Left ventricle myocardium inferior (tissue), 1 donor: ENCODE measurements around the gene C2orf92. TPM values are rescaled to one million over a fixed set of nuclear protein-coding genes. Genes with fewer than 3 reads are reported as not detected.
A peak's percentile ranks its signal among the peaks of the same experiment; 100 is the strongest.

Experiments used
- DNase-seq: peaks from one replicate; pipeline ENCODE4 v3.0.0-alpha.2; 2020
- H3K27ac ChIP-seq: fragments of 200-600 bp; replicated peaks from 2 replicates; pipeline ENCODE4 v1.8.0; 2021
- H3K27me3 ChIP-seq: fragments of 200-600 bp; 2 replicates; pipeline ENCODE4 v1.8.0; 2021; ENCODE audit warnings: low read depth
- H3K36me3 ChIP-seq: fragments of 200-600 bp; 2 replicates; pipeline ENCODE4 v1.8.0; 2021
- H3K4me1 ChIP-seq: fragments of 200-600 bp; 2 replicates; pipeline ENCODE4 v1.8.0; 2021
- H3K4me3 ChIP-seq: fragments of 200-600 bp; 2 replicates; pipeline ENCODE4 v1.8.0; 2021; ENCODE audit warnings: mild to moderate bottlenecking, moderate library complexity
- H3K9me3 ChIP-seq: fragments of 200-600 bp; replicated peaks from 2 replicates; pipeline ENCODE4 v1.8.0; 2021
- intact Hi-C: fragments of 100-400 bp; cut with micrococcal nuclease; formaldehyde crosslinking; loops from one replicate; pipeline ENCODE4 v1.11.0; 2022
- total RNA-seq: library from RNA; stranded (reverse); fragmentation: NEBNext Ultra II Directional; extraction: Animal tissue kit (Norgen Biotek cat#: 25700); gene quantifications from one replicate; pipeline ENCODE4 v1.2.1, GENCODE V29; 2021
- TF ChIP-seq, protein P1 (sequence below): fragments of 200-600 bp; IDR thresholded peaks from 2 replicates; pipeline ENCODE4 v1.8.0; 2021; ENCODE audit warnings: antibody characterized with exemption, mild to moderate bottlenecking, borderline replicate concordance
- donor health status: DM: no; HTN: yes; CAD: no; lungs with severe emphysema.

The C2orf92 gene
- total RNA-seq, 1 donor from 2014 or later = 1.8 TPM

DNA sequence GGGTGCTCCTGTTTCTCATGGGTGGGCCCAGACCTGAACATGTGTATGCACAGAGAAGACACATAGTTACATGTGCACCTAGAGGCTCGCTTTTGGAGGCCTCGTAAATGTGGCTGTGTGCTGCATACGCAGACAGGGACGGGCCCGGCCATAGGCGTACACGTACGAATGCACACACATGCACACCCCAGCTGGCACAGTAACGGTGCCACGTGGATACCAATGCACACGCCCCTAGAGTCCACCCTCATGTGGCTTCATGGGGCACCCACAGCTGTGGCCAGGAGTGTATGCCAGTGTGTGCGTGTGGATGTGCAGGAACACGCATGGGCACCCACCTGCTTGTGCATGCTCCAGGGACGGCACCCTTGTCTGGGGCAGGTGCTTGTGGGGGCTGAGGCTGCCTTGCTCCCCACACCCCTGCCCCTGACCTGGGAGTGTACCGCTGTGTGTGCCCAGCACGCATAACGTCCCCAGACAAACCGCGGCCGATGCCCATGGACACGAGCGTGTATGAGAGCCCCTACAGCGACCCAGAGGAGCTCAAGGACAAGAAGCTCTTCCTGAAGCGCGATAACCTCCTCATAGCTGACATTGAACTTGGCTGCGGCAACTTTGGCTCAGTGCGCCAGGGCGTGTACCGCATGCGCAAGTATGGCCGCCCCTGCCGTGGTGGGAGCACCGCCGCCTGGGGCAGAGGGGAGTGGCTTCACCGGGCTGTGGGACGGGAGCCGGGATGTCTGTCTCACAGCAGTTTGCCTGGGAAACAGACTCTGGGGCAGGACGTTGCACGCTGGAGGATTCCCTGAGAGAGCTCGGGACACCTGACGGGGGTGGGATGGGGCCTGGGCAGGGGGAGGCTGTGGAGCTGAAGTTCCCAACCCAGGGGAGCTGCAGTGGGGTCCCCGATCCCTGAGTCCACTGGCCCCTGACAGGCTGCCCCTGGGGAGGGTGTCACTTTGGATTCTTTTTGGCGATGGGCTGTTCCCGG lies 64.8 kb downstream of the C2orf92 start:
- no peaks in the 10 kb centered on the region for H3K4me1 ChIP-seq
- peaks cover 14% of the 10 kb centered on the region for H3K9me3 ChIP-seq
- H3K27ac ChIP-seq = no peak overlapping the region
- peak; percentile 13 for DNase-seq
- no peaks in the 10 kb centered on the region for H3K36me3 ChIP-seq
- TF ChIP-seq, protein P1, sequence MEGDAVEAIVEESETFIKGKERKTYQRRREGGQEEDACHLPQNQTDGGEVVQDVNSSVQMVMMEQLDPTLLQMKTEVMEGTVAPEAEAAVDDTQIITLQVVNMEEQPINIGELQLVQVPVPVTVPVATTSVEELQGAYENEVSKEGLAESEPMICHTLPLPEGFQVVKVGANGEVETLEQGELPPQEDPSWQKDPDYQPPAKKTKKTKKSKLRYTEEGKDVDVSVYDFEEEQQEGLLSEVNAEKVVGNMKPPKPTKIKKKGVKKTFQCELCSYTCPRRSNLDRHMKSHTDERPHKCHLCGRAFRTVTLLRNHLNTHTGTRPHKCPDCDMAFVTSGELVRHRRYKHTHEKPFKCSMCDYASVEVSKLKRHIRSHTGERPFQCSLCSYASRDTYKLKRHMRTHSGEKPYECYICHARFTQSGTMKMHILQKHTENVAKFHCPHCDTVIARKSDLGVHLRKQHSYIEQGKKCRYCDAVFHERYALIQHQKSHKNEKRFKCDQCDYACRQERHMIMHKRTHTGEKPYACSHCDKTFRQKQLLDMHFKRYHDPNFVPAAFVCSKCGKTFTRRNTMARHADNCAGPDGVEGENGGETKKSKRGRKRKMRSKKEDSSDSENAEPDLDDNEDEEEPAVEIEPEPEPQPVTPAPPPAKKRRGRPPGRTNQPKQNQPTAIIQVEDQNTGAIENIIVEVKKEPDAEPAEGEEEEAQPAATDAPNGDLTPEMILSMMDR = no peak
- H3K27me3 ChIP-seq = no peaks in the 10 kb centered on the region
- intact Hi-C loops = no loop called here
- H3K4me3 ChIP-seq = no peak overlapping the region

DNA sequence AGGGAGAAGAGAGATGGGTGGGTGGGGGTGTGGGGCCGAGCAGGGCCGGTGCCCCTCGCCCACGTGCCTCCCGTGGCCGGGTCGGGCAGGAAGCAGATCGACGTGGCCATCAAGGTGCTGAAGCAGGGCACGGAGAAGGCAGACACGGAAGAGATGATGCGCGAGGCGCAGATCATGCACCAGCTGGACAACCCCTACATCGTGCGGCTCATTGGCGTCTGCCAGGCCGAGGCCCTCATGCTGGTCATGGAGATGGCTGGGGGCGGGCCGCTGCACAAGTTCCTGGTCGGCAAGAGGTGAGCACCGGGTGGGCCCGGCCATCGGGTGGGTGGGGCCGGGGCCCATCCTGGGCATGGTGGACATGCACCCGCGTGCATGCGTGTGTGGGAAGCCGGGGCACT lies 65.6 kb downstream of the C2orf92 start:
- Histone ChIP-seq H3K27ac (no peak overlapping the region), H3K27me3 (no peaks in the 10 kb centered on the region), H3K9me3 (peaks cover 8% of the 10 kb centered on the region), H3K4me3 (no peak overlapping the region), H3K4me1 (no peaks in the 10 kb centered on the region), H3K36me3 (no peaks in the 10 kb centered on the region)
- TF ChIP-seq, protein P1 = no peak
- intact Hi-C loops = no loop called here
- peak; percentile 7 for DNase-seq

DNA sequence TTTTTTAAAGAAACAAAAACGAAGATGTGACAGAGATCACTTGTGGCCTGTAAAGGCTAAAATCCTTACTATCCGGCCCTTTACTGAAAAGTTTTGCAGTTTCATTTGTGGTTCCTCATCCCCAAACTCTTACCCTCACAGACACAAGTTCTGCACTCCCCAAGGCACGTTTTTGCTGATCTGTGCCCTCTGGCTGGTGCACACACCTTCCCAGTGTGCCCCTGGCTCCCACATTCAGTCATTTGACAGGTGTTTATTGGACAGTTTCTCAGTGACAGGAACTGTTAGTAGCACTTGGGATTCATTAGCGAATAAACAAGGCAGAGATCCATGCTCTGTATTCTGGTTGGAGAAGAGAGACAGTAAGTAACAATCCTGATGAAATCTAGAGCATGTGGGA lies 66.7 kb downstream of the C2orf92 start:
- Histone ChIP-seq H3K27me3 (no peaks in the 10 kb centered on the region), H3K4me1 (no peaks in the 10 kb centered on the region), H3K27ac (no peak overlapping the region), H3K9me3 (no peaks in the 10 kb centered on the region), H3K4me3 (no peak overlapping the region), H3K36me3 (no peaks in the 10 kb centered on the region)
- TF ChIP-seq, protein P1 = no peak
- no peak for DNase-seq
- intact Hi-C loops = no loop called here

DNA sequence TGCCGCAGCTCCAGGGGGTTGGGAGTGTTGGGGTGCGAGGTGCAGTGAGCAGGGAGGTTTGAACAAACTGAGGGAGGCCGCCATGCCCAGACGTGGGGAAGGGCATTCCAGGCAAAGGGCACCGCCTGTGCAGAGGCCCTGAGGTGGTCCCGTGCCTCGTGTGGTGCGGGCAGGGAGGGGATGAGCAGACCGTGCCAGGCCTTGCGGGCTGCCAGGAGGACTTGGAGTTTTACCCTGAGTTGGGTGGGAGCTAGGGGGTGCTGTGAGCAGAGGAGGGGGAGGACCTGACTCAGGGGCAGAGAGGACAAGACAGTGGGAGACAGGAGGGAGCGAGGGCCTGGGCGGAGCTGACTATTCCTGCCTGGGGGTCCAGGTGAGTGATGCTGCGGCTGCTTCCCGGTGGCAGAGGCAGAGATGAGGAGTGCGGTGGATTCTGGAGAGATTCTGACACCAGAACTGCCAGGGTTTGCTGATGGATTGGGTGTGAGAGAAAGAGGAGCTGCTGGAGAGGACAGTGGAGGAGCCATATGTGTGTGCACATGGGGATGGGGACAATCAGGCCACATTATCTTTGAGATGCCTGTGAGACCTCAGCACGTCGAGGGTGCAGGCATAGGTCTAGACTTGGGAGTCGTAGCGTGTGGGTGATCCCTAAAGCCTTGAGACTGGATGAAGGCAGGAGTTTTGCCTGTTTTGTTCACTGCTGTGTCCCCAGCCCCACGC lies 67.3 kb downstream of the C2orf92 start:
- Histone ChIP-seq H3K36me3 (no peaks in the 10 kb centered on the region), H3K27me3 (no peaks in the 10 kb centered on the region), H3K9me3 (no peaks in the 10 kb centered on the region), H3K4me3 (no peak overlapping the region), H3K4me1 (peaks cover 3% of the 10 kb centered on the region), H3K27ac (no peak overlapping the region)
- TF ChIP-seq, protein P1 = no peak
- no peak for DNase-seq
- intact Hi-C loops = no loop called here

DNA sequence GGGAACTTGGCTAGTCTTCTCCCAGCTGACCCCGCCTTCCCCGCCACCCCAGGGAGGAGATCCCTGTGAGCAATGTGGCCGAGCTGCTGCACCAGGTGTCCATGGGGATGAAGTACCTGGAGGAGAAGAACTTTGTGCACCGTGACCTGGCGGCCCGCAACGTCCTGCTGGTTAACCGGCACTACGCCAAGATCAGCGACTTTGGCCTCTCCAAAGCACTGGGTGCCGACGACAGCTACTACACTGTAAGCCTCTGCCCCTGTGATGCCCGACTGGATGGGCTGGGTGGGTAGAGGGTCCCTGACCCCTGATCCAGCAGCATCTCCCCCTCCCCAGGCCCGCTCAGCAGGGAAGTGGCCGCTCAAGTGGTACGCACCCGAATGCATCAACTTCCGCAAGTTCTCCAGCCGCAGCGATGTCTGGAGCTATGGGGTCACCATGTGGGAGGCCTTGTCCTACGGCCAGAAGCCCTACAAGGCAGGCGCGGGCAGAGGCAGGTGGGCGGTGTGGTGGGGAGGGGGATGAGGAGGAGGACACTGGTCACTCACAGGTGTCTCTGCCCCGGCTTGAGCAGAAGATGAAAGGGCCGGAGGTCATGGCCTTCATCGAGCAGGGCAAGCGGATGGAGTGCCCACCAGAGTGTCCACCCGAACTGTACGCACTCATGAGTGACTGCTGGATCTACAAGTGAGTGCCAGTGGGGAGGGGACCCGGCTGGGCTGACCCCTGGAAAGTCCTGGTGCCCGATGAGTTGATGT lies 68.1 kb downstream of the C2orf92 start:
- no peaks in the 10 kb centered on the region for H3K36me3 ChIP-seq
- peaks cover 11% of the 10 kb centered on the region for H3K4me1 ChIP-seq
- TF ChIP-seq, protein P1 = no peak
- no peaks in the 10 kb centered on the region for H3K27me3 ChIP-seq
- H3K4me3 ChIP-seq = no peak overlapping the region
- intact Hi-C loops = no loop called here
- H3K9me3 ChIP-seq = no peaks in the 10 kb centered on the region
- H3K27ac ChIP-seq = no peak overlapping the region
- DNase-seq = peak; percentile 10
